22Rv1 (cell line): Measurements from ENCODE around the gene INPP5A.

Experiments
- CTCF ChIP-seq: fragments of 450-650 bp; IDR thresholded peaks from 2 replicates; pipeline ENCODE4 v1.5.1; 2017; ENCODE audit warnings: mild to moderate bottlenecking
- ZFX ChIP-seq: fragments of 450-650 bp; IDR thresholded peaks from 2 replicates; pipeline ENCODE4 v1.6.1; 2017; ENCODE audit warnings: antibody characterized with exemption, borderline replicate concordance

- TF ChIP-seq CTCF, result peak; percentile 94
- no peak for TF ChIP-seq ZFX
Observed at GRCh38 chr10:132654708-132655661, 117.4 kb downstream of the INPP5A start.
